Measurements from ENCODE around the gene SNHG17.
A peak's percentile ranks its signal among the peaks of the same experiment; 100 is the strongest.
"Not testable (repeated sequence)": the region's sequence is repeated elsewhere in the genome, so short reads cannot be mapped to it uniquely, and the experiment has no call there.

The SNHG17 gene

GRCh38 chr20:38426006-38426897 is 8.9 kb downstream of the SNHG17 start:
- in situ Hi-C loops (cut with HindIII; ENCODE audit: low pct_ligation_motif_present, low pct_unique_long_range_greater_than_20kb, low sequenced_read_pairs), result no loop called here
- DNase-seq, result peak; percentile 66

GRCh38 chr20:38424401-38424800 is 10.7 kb downstream of the SNHG17 start:
- no peak for DNase-seq
- in situ Hi-C loops (cut with HindIII; ENCODE audit: low pct_ligation_motif_present, low pct_unique_long_range_greater_than_20kb, low sequenced_read_pairs), result no loop called here

GRCh38 chr20:38423541-38423940 is 11.6 kb downstream of the SNHG17 start:
- in situ Hi-C loops (cut with HindIII; ENCODE audit: low pct_ligation_motif_present, low pct_unique_long_range_greater_than_20kb, low sequenced_read_pairs), result no loop called here
- no peak for DNase-seq

DNA sequence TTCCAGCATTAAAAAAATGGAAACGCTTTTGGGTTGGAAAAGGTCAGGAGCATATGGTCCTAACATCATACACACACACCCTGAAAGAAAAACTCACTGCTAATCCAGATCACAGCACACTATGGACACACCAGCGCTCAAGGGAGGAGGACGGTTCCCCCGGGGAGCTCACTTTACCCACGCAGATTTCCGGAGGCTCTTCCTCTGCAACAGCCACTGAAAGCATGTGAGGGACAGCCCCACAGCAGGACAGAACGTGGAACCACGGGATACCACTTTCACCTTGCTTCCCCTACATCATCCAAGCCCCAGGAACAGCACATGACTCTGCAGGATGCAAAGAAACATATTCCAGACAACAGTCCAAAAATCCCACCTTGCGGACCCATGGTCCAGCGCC is 13.2 kb downstream of the SNHG17 start:
- DNase-seq, result no peak
- in situ Hi-C loops (cut with HindIII; ENCODE audit: low pct_ligation_motif_present, low pct_unique_long_range_greater_than_20kb, low sequenced_read_pairs), result no loop called here

DNA sequence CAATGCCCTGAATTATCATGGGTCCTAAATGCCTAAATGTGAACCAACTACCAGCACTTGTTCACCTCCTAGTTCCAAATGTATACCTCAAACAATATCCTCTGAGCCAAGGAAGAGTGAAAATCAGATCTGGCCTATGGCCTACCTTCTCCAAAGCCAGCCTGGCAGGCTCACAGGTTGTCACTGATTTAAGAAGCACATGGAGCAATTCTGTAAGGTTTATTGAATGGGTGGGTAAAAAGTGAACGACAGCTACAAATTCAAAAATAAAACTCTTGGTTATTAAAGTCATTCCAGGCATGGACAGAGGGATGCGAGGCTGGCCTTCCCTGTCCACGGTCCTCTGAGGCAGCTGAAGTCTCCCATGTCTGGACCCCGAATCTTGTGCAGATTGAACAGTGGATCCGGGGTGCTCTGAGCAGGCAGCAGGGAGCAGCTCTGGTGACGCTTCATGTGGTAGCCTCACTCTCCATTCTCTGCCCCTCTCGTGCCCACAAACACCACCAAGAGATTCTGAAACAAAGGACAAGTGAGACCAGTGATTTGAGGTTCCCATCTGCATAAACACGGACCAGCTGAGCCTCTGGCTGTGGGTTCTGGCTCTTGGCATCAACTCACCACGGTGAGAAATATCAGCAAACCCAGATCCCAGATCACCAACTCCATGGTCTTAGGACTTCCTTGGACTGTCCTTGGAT is 14.6 kb downstream of the SNHG17 start:
- in situ Hi-C loops (cut with HindIII; ENCODE audit: low pct_ligation_motif_present, low pct_unique_long_range_greater_than_20kb, low sequenced_read_pairs), result no loop called here

DNA sequence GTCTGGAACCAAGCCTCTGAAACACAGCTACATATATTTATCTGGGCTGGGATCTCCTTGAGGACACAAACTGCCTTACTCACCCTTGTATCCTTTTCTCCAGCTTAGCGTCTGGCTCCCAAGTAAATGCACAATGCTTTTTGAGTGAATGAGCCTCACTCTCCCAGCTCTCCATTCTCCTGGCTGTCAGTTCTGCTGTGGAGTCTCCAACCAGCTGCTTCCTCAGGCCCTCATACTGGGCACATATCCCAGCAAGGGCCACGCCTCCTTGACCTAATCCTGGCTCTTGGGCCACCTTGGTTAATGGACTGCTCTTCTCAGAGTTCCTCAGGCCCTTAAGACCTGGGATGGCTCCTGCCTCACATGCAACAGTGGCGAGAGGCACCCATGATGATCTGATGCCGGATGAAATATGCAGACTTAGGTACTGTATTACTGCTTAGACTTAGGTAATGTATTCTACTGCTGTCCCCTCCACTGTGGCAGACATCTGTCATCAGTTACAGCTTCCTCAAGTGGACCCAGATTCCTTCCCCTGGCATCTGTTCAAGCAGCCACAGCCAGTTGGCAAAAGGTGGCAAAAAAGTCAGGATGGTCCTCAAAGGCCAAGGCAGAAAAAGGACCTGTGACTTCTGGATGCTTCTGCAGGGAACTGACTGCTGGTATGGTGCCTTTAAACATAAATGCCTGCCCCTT is 16.5 kb downstream of the SNHG17 start:
- DNase-seq, result peak; percentile 28
- in situ Hi-C loops (cut with HindIII; ENCODE audit: low pct_ligation_motif_present, low pct_unique_long_range_greater_than_20kb, low sequenced_read_pairs), result no loop called here

More for the DNA sequence above, 14.6 kb downstream of the SNHG17 start:
- no peak for DNase-seq

DNA sequence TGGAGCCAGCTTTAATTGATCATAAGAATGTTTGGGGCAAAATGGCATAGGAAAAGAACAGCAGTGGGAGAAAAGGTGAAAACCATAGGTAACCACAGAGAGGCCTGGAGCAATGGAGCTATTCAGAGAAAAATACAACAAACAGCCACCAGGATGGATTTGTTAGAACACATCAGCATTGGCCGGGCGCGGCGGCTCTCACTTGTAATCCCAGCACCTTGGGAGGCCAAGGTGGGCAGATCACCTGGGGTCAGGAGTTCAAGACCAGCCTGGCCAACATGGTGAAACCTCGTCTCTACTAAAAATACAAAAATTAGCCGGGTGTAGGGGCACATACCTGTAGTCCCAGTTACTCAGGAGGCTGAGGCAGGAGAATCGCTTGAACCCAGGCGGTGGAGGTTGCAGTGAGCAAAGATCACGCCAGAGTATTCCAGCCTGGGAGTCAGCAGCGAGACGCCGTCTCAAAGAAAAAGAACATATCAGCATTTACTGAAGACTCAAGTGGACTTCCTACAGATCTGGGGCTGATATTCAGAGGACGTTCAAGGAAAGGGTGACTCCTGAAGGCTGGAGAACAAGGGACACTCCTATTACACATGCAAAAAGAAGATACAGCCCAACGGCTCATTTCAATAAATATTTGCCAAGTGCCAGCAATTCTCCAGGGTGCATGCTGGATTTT is 20.2 kb downstream of the SNHG17 start:
- in situ Hi-C loops (cut with HindIII; ENCODE audit: low pct_ligation_motif_present, low pct_unique_long_range_greater_than_20kb, low sequenced_read_pairs), result no loop called here
- DNase-seq, result no peak

DNA sequence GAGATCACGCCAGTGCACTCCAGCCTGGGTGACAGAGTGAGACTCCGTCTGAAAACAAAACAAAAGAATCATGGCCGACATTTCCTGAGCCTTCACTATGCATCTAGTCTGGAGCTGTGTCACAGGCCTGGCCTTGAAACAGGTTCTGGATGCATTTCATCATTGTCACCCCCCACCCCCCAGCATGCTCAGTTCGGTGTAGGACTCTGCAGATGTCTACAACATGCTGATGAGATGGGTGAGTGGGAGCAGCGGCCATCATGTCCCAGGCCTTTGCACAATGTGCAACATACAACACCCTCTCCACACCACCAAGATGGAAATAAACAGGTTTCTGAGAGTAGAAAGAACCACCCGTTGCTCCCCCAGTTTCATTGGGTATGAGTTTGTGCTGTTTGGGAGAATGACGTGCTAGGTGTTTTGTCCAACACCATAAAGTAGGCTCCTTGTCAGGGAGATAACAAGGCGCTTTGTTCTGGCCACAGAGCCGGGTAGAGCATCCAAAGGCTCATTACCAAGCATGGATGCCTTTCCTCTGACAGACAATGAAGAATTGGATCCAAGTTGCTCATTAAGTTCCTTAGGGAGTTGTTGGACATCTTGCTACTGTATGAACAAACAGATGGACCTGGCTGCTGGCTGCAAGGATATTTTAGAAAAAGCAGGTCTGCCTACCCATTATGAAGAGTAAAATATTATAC is 22.1 kb downstream of the SNHG17 start:
- in situ Hi-C loops (cut with HindIII; ENCODE audit: low pct_ligation_motif_present, low pct_unique_long_range_greater_than_20kb, low sequenced_read_pairs), result no loop called here
- no peak for DNase-seq

GRCh38 chr20:38407822-38408221 is 27.3 kb downstream of the SNHG17 start:
- in situ Hi-C loops (cut with HindIII; ENCODE audit: low pct_ligation_motif_present, low pct_unique_long_range_greater_than_20kb, low sequenced_read_pairs); DNase-seq: not testable (repeated sequence)

DNA sequence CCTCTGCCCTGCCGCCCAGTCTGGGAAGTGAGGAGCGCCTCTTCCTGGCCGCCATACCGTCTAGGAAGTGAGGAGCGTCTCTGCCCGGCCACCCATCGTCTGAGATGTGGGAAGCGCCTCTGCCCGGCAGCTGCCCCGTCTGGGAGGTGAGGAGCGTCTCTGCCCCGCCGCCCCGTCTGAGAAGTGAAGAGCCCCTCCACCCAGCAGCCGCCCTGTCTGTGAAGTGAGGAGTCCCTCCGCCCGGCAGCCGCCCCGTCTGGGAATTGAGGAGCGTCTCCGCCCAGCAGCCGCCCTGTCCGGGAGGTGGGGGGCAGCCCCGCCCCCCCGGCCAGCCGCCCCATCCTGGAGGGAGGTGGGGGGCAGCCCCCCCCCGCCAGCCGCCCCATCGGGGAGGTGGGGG is 27.8 kb downstream of the SNHG17 start:
- in situ Hi-C loops (cut with HindIII; ENCODE audit: low pct_ligation_motif_present, low pct_unique_long_range_greater_than_20kb, low sequenced_read_pairs), result no loop called here
- DNase-seq, result no peak

DNA sequence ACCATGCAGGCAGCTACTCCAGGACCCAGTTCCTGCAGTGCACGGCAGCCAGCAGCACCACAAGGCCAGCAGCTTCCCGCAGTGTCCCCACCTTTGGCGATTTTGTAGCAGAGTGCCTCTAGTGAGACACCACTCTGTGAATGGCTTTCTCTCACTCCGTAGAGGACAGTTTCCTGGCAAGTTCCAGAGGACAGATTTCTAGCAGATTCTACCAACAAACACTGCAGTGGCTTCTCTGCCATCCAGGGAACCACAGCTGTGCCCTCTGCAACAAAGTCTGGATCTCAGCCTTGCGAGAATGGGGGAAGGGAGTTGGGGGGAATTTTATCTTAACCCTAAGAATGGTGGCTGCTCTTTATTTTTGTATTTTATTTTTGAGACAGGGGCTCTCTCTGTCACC is 28.7 kb downstream of the SNHG17 start:
- DNase-seq, result no peak
- in situ Hi-C loops (cut with HindIII; ENCODE audit: low pct_ligation_motif_present, low pct_unique_long_range_greater_than_20kb, low sequenced_read_pairs), result no loop called here

DNA sequence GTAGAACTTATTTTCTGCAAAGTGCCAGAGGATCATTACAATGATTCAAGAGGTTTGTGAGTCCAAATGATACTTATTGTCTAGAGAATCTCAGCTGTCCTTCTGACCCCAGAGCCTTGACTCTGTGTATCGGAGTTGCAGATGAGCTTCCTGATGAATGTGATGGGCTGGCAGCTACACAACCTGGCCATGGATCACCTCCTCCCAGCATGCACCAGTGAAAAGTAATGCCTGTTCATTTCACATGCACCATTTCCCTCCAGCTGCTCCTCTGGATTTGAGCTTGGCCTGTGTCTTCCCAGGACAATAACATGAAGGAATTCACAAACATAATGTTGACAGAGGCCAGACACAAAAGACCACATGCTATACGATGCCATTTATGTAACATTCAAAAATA is 30.0 kb downstream of the SNHG17 start:
- no peak for DNase-seq
- in situ Hi-C loops (cut with HindIII; ENCODE audit: low pct_ligation_motif_present, low pct_unique_long_range_greater_than_20kb, low sequenced_read_pairs), result no loop called here

DNA sequence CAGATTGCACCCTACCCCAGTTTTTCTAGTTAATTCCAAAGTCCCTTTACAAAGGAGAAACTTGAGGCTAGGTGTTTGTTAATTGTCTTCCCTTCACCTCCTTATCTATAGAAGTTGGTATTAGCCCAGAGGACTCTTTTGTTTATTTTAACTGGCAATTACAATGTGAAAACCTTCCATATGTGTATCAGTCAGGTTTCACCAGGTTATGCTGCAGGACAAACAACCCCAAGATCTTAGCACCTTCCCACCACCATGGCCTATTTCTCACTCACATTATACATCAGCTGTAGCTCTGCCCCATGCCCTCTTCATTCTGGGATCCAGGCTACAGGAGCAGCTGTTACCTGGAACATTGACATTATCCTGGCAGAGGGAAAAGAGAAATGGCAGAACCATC is 31.1 kb downstream of the SNHG17 start:
- in situ Hi-C loops (cut with HindIII; ENCODE audit: low pct_ligation_motif_present, low pct_unique_long_range_greater_than_20kb, low sequenced_read_pairs), result no loop called here
- DNase-seq, result no peak

GRCh38 chr20:38402816-38403215 is 32.3 kb downstream of the SNHG17 start:
- no peak for DNase-seq
- in situ Hi-C loops (cut with HindIII; ENCODE audit: low pct_ligation_motif_present, low pct_unique_long_range_greater_than_20kb, low sequenced_read_pairs), result no loop called here

DNA sequence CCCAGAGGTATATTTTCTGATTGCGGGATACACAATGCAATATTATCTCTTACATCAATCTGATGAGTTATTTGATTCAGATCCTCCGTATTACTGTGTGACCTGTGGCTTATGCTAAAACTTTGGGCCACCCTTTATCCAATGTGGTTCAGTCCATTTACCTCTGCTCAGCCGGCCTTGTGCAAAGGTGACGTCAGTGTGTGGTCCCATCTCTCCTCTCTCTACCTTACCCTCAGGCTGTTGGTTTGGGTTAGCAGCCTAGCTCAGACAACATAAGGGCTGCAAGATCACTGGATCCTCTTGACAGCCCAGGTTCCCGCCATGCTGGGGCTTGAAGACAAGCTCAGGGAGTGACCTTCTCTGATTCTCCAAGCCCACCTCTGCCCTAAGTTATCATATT is 33.0 kb downstream of the SNHG17 start:
- in situ Hi-C loops (cut with HindIII; ENCODE audit: low pct_ligation_motif_present, low pct_unique_long_range_greater_than_20kb, low sequenced_read_pairs), result no loop called here
- no peak for DNase-seq

- DNase-seq; in situ Hi-C loops (cut with HindIII; ENCODE audit: low pct_ligation_motif_present, low pct_unique_long_range_greater_than_20kb, low sequenced_read_pairs): not testable (repeated sequence)
These were observed 39.3 kb downstream of the SNHG17 start for GRCh38 chr20:38395751-38396395.

DNA sequence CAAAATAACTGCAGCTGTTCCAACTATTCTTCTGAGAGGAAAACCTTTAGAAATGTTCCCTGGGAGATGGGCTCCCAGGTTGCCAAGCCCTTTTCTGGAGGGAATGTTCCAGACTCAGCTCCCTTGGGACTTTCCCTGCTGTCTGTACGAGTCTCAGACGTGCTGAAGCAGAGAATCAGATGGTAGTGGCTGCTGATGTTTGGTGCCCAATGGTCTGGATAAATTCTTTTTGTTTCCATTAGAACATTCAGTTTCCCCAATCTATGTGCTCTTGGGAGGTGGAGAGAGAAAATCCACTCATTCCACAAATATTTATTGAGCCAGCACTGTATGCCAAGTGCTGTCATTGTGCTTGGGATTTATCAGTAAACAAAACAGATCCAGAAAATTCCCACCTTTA is 40.0 kb downstream of the SNHG17 start:
- DNase-seq, result no peak
- in situ Hi-C loops (cut with HindIII; ENCODE audit: low pct_ligation_motif_present, low pct_unique_long_range_greater_than_20kb, low sequenced_read_pairs), result no loop called here

DNA sequence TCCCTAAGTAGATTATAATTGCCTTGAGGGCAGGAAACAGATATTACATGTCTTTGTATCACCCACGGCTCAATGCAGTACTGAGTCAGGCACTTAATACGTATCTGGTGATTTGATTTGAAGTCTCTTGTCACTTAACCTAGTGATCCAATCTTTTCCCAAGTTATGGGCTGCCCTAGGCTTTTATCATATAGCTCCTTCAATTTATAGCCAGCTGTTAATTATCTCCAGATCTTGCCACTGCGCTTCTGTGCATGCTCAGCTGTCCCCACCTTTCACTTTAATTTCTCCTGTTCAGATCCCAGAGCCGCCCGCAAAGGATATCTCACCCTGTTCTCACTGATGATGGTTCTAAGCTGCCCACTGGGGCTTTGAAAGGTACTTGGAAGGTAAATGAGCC is 41.9 kb downstream of the SNHG17 start:
- in situ Hi-C loops (cut with HindIII; ENCODE audit: low pct_ligation_motif_present, low pct_unique_long_range_greater_than_20kb, low sequenced_read_pairs), result no loop called here
- no peak for DNase-seq
